Stimulated activated CD8-positive, alpha-beta memory T cell treated with anti-CD3 and anti-CD28 coated beads, Interleukin-7, amount 100 ng/mL, for 1 hour (primary cell): Measurements from ENCODE around the gene USP34.
"Not testable (repeated sequence)": the region's sequence is repeated elsewhere in the genome, so short reads cannot be mapped to it uniquely, and the experiment has no call there.

Source experiments
- DNase-seq, 2 donors: peaks; one replicate each; pipeline ENCODE4 v3.0.0-alpha.2; 2020; ENCODE audit warnings: low read depth in 2 of 2

The USP34 gene

DNA sequence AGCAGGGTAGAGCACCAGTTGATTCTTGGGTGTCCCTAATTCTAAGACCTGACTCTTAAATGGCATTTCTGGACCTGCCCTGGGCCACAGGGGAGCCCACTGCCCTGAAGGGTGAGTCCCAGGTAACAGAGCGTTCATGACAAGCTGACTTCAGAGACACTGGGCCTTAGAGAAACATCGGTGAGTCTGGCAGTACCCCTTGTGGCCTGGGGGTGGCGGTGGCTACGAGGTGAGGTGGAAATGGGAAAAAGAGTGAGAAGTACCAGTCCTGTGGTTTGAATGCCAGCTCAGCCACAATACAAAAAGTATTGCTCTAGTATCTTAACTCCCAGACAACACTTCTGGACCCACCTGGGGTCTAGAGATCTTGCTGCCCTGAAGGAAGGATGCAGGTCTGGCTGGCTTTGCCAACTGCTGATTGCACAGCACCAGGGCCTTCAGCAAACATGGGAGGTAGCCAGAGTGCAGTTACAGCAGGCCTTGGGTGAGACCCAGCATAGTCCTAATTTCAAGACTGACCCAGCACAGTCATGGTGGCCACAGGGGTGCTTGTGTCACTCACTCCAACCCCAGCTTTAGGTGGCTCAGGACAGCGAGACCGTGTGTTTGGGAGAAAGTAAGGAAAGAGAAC is 44.5 kb downstream of the USP34 start:
- peak; percentile 39 to 43 for DNase-seq

DNA sequence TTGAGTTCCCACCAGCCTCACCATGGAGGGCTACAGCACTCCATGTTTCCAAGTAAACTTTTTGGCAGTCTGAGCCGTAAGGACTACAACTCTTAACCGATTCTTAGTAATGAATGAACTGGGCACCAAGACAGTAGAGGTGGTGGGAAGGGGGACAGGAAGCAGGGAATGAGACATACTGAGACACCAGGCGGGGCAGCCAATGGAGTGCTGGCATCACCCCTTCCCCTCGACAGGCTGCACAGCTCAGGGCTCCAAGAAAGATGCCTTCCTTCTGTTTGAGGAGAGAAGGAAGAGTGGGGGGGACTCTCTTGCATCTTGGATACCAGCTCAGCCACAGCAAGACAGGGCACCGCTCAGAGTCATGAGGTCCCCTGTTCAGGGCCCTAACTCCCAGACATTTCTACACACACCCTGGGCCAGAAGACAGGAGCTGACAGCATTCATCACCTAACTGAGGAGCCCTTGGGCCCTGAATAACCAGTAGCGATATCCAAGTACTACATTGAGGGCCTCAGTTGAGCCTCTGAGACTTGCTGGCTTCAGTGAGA is 45.2 kb downstream of the USP34 start:
- DNase-seq: no peak

DNA sequence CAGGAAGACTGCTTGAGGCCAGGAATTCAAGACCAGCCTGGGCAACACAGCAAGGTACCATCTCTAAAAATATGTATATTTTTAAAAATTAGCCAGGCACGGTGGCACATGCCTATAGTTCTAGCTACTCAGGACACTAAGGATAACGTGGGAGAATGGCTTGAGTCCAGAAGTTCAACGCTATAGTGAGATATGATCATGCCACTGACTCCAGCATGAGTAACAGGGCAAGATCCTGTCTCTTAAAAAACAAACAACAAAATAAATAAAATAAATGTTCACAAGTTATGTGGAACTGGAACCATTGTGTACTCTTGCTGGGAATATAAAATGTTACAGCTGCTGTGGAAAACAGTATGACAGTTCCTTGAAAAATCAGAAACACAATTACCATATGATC is 47.2 kb downstream of the USP34 start:
- DNase-seq: no peak

DNA sequence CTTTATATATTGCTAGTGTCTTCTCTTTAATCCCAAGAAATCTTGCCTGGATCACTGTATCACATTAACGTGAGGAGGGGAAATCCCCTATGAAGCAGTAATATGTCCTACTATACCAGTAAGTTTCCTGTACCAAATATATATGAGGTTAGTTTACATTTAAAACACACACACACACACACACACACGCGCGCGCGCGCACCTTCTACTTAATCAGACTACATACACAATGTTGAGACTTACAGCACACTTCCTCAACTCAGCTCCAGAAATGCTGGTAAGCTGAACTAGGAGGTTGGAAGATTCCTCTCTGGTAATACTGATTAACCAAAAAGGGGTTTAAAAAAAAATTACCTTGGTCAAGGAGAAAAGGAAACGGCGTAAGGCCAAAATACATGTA is 49.3 kb downstream of the USP34 start:
- no peak for DNase-seq

DNA sequence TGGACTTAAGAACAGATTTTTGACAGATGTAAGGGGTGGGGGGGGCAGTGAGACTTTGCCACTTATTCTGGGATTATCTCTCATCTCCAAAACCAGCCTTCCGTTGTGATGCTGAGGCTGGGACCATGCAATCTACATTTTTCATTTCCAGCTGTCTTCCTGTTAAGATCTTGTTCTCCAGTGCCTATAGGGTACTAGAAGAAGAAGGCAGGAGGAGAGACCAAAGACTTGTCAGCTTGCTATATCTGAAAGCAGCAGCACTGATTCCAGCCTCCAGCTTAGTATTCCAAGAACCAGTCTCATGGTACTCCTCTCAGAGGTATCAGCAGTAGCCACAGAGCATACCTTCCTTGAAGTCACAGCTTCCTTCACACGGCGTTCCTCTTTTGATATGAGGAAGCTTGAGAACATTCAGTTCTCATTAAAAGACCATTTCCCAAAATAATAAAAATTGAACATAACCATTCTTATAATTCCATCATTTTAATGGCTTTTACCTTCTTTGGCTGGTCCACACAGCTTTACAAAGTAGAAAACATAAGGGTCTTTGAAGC is 49.8 kb downstream of the USP34 start:
- no peak for DNase-seq

DNA sequence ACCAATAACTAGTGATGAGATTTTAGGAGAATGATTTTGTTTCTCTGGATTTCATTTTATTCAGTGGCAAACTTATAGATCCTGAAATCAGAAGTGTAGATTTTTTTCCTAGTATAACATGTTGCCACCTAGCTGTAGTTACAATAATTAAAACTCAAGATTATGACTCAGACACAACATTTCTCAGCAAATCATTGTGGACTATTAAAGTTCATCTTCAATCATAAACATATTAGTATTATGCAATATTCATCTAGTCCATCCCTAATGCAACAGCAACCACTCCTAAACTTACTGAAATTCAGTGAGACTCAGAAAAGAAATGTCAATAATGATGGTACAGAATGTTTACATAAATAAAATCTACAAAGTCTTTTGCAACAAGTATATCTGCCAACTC is 51.3 kb downstream of the USP34 start:
- DNase-seq: no peak

DNA sequence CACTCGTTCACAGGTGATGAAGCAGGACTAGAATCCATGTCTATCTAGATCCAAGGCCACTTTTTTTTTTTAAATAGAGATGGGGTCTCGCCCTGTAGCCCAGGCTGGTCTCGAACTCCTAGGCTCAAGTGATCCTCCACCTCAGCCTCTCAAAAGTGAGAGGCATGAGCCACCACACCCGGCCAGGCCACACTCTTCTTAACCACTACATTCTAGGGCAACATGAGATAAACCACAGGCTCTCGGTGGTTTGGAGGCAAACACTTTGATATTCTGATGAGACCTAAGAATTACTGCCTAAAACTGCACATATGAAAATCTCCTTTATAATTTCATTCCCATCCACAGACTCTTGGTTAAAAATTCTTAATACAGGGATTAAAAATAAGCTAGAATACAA is 51.8 kb downstream of the USP34 start:
- DNase-seq: no peak

DNA sequence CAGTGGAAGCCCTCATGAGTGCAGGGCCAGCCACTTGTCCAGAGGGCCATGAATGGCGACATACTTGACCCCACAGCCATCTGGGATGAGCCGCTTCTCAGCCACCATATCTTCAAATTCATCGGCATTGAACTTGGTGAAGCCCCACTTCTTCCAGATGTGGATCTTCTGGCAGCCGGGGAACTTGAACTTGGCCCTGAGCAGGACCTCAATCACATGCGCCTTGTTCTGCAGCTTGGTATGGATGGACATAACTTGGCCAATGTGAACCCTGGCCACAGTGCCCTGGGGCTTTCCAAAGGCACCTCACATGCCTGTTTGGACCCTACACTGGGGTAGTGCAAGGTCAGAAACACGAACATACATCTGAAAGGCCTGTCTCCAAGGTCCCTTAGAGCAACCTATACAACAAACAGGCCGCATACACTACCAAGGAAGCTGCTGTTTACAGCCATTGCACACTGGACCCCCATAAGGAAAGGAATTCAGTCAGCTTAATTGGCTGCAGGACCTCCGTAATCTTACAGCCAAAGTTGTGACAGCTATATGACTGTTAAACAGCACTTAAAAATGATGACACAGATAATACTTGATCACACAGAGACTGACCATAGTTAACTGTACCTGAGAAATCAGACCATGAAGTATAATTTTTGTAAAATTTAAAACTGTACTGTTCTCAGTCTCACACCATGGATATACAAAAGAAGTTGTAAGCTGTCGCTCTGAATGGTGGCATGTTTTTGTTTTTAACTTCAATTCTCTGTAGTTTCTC is 53.8 kb downstream of the USP34 start:
- DNase-seq: no peak

DNA sequence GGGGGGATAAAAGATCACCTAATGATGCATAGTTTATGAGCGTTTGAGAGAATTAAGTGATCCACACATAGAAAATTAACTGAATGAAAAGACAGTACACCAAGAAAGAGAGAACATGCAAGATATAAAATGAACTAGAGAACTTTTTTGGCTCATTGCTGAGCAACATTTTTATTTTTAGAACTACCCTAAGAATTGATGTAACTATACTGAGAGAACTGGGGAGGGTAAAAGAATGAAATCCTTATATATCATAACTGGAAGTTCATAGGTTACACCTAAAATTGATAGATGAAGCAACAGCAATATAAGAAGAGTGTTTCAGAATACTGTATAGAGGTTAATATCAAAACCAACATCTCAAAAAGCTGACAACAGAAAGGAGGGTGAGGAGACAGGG is 55.6 kb downstream of the USP34 start:
- no peak for DNase-seq

DNA sequence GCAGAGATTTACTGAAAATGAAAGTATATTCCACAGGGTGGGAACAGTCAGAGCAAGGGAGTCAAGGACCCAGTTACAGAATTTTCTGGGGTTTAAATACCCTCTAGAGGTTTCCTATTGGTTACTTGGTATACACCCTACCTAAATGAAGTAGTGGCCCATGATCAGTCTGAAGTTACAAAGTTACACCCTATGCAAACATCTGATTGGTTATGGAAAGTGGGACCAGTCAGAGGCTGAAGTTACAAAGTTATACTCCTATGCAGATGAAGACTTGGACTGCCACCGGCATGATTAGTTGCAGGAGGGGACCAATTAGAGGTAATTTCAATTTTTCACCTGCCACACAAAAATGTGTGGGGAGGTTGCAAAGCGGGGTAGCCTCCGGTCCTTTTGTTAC is 56.2 kb downstream of the USP34 start:
- DNase-seq: no peak

DNA sequence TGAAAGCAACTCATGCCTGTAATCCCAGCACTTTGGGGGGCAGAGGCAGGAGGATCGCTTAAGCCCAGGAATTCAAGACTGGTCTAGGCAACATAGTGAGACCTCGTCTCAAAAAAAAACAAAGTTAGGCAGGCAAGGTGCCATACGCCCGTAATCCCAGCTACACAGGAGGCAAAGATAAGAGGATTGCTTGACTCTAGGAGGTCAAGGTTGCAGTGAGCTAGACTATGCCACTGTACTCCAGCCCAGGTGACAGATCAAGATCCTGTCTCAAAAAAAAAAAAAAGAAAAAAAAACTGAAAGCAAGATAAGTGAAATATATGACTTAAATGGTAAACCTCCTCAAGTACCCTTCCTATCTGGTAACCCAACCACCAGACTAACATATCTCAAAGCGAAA is 59.8 kb downstream of the USP34 start:
- DNase-seq: no peak

DNA sequence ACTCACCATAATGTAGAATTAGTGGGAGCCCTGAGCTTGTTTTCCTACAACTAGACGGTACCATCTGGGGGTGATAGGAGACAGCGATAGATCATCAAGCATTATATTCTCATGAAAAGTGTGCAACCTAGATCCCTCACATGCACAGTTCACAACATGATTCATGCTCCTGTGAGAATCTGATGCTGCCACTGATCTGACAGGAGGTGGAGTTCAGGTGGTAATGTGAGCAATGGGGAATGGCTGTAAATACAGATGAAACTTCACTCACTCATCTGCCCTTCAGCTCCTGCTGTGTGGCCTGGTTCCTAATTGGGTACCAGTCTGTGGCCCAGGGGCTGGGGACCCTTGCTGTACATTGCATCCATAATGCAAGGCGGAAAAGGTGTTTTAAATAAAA is 60.7 kb downstream of the USP34 start:
- no peak for DNase-seq

DNA sequence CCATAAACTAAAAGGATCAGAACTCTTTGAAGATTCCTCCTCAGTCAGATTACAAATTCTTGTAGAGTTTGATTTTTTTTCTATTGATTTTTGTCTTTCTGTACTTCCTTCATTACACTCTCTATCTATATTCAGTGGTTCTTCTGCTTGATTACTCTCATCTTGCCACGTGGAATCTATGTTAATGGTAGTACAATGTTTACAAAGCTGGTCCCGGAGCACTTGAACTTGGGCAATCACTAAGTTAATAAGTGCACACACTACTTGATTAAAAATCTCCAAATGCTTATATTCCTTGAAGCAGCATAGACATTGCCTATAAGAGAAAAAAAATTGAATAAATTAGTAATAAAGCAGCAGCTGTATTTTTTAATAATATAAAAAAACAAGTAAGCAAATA is 65.1 kb downstream of the USP34 start:
- DNase-seq: no peak

DNA sequence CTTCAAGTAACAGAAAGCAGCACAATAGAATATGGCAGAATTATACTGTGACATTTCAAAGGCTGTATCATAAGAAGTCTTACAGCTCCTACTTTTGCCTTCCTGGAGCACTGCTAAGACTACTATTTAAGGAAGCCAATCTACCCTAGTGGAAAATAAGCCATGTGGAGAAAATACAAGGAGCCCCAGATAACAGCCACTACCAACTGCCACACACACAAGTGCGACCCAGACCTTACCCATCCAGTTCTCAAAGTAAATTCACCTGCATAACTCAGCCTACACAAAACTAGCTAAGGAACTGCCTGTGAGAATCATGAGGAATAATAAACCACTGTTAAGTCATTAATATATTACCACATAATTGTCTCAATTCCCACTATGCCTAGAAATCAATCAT is 66.4 kb downstream of the USP34 start:
- no peak for DNase-seq

DNA sequence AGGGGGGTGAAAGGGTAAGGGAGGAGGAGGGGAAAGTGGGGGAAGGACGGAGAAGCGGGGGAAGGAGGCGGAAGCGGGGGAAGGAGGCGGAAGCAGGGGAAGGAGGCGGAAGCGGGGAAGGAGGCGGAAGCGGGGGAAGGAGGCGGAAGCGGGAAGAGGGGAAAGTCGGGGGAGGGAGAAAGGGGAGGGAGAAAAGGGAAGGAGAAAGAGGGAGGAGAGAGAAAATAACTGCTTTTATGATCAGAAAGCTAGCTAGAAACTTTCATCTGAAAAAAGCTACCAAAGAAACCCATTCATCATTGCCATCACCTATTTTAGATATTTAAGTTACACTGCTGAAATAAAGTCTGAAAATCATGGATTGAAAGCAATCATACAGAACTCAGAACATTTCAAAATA is 72.5 kb downstream of the USP34 start:
- no peak for DNase-seq

DNA sequence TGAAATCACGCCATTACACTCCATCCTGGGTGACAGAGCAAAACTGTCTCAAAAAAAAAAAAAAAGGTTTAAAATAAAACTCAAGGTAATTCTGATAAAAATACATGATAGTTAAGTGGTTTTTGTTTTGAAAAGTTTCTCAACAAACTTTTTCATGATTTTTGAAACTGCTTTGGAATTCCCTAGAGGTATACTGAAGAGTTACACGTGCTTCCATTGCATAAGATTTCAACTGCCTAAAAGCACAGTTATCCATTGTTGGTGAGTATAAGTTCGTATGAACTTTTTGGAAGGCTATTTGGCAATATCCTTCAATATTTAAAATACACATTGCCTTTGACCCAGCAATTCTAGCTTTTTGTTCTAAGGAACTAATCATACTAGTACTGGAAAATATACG is 74.9 kb downstream of the USP34 start:
- DNase-seq: no peak

DNA sequence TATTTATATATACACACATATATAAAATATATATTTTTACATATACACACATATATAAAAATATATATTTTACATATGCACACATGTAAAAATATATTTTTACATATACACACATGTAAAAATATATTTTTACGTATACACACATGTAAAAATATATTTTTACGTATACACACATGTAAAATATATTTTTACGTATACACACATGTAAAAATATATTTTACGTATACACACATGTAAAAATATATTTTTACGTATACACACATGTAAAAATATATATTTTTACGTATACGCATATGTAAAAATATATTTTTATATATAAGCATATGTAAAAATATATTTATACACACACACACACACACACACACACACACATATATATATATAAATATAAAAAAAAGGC is 83.3 kb downstream of the USP34 start:
- DNase-seq: not testable (repeated sequence)

DNA sequence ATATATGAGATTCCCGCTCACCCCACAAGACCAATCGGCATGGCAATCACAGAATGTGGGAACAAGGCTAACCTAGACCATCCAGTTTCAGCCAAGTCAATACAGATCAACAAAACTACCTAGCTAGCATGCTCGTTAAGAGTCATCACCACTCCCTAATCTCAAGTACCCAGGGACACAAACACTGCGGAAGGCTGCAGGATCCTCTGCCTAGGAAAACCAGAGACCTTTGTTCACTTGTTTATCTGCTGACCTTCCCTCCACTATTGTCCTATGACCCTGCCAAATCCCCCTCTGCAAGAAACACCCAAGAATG is 90.0 kb downstream of the USP34 start:
- DNase-seq: not testable (repeated sequence)

DNA sequence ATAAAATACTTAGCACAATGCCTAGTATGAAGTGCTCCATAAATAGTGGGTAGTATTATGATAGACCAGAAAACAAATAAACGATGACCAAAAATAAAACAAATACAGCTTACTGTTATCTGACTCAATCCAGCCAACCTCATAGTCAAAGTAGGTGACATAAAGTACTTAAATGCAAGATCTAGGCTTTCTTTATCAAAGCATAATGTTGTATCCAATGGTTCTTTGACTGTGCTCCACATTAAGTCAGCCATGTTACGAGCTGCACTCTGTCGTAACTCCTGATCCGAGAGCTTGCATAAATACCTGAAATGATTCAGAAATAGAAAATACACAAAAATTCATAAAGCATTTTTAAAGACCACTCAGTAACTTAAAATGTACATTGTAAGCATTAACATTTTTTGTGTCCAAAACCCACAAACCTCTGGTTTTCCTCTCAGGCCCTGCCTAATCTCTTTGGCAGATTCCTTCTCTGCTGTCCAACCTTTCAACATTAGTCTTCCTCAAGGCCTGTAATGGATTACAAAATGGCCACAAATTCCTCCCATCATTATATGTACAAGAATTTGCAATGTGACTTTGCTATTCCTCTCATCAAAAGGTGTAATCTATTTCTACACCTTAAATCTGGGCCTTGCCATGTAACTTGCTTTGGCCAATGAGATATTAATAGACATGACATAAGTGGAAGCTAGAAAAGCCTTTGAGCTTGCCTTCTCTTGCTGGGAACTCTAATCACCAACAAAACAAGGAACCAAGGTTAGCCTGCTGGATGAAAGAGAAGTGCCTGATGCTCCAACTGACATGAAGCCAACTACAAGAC is 90.6 kb downstream of the USP34 start:
- DNase-seq: no peak

DNA sequence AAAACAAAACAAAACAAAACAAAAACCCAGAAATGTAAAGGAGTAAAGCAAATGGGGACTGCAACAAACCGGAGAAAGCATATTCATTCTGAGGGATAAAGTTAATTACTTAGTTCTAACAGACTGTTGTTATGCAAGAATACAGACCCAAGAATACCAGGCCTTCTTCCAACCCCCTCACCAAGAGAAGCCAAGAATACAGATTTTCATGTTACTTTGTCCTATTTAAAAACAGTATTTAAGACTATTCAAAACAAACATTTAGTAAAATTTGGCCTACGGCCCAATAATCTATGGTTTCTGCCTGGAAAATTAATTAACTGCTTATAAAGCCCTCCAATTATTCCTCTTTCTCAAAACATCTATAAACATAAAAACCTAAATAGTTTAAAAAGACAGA is 91.4 kb downstream of the USP34 start:
- no peak for DNase-seq

DNA sequence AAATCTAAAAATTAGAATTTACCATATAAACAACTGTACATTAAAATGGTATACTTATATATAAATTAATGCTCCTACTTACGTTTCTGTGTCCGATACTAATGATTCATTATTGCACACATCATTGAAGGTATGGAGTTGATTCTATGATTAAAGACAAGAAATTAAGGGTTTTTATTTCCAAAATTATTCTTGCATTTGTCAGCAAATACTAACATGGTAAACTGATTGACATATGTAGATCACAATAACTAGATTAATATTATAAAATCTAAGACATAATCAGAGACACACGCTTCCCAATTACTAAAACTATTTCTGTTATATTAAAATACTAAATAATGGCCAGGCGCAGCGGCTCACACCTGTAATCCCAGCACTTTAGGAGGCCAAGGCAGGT is 92.6 kb downstream of the USP34 start:
- DNase-seq: no peak

DNA sequence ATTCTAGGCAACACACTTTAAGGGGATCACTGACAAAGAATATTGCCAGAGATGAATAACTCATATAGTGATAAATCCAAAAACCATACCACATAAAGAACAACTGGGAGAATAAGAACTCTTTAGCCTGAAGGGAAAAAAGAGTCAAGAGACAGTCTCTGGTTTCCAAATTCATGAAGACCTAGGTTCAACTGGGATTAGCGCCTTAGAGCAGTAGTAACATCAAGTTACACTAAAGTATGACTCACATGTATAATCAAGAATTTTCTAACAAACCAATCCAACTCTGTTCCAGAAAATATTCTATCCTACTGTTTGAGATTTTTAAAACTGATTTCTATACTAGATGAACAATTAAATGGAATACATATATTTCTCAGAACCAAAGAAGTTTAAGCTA is 93.8 kb downstream of the USP34 start:
- no peak for DNase-seq
